C4-2B (cell line): ENCODE results near the gene GDAP2.

Source experiments
- CTCF ChIP-seq: fragments of 450-650 bp; conservative IDR thresholded peaks from 2 replicates; pipeline ENCODE4 v1.5.1; 2017; ENCODE audit warnings: mild to moderate bottlenecking
- ZFX ChIP-seq: fragments of 450-650 bp; IDR thresholded peaks from 2 replicates; pipeline ENCODE4 v1.6.1; 2017

GRCh38 chr1:117843791-117844190, 85.6 kb downstream of the GDAP2 start:
- TF ChIP-seq CTCF (no peak), ZFX (no peak)
